HCT116 (cell line): ENCODE measurements around the gene CBY1. TPM values are rescaled to one million over a fixed set of nuclear protein-coding genes. Genes with fewer than 3 reads are reported as not detected.

ENCODE experiments used
- ATAC-seq: fragments of 200-7000 bp; cut with Tn5 transposase; 2 replicates; pipeline ENCODE4 v1.9.1; 2020; ENCODE audit warnings: mild to moderate bottlenecking, moderate library complexity
- BruUV-seq: library from RNA; stranded (reverse); fragments of 400-500 nt; replicated peaks from 2 replicates; lab custom pipeline; 2021; lab: Mats Ljungman, UMichigan
- CTCF ChIA-PET: fragments of 300-600 bp; sonication (Branson Sonifier 250); formaldehyde crosslinking; loops from one replicate; lab custom pipeline; 2021; ENCODE audit warnings: antibody characterized with exemption; lab: Charles Lee
- POLR2A ChIA-PET: fragments of 300-600, 350-600 bp; sonication (Branson Sonifier 250); formaldehyde crosslinking; loops from one replicate; lab custom pipeline; 2021; ENCODE audit warnings: antibody characterized with exemption; lab: Charles Lee
- RAD21 ChIA-PET, 2 experiments: fragments of 300-600 bp; sonication (Branson Sonifier 250); formaldehyde crosslinking; loops; one replicate each; lab custom pipeline; 2023; ENCODE audit warnings: low total read pairs in 2 of 2; ENCODE audit not compliant: uncharacterized antibody in 2 of 2, unreplicated experiment in 2 of 2, low non-redundant PET in 1 of 2; lab: Charles Lee
- DNase-seq: peaks from one replicate; pipeline ENCODE4 v3.0.0-alpha.2; 2010; ENCODE audit warnings: low read depth, low spot score
- H2AFZ ChIP-seq: fragments of 200-600 bp; shearing (Covaris generic), sonication (generic); 2 replicates; pipeline ENCODE4 v1.6.1; 2017; ENCODE audit warnings: low read depth, mixed run types, mixed read lengths, antibody characterized with exemption, low read length; ENCODE audit not compliant: poor library complexity, severe bottlenecking
- H3K27ac ChIP-seq: 2 replicates; pipeline ENCODE4 v1.5.1; 2012; ENCODE audit warnings: low read depth, low read length
- H3K27me3 ChIP-seq: fragments of 200-600 bp; sonication (generic); 2 replicates; pipeline ENCODE4 v1.6.1; 2016; ENCODE audit warnings: mixed run types, low read length, mixed read lengths; ENCODE audit not compliant: insufficient read depth
- H3K36me3 ChIP-seq, 2 experiments: fragments of 200-500 bp in 1 of 2; fragments of 200-600 bp in 1 of 2; sonication (Bioruptor generic) in 1 of 2; sonication (generic) in 1 of 2; 2 replicates each; pipeline versions ENCODE4 v1.5.1 to v1.6.1; 2014 to 2016; ENCODE audit warnings: low read length in 2 of 2, inconsistent platforms in 1 of 2, mixed read lengths in 1 of 2, mixed run types in 1 of 2; ENCODE audit not compliant: insufficient read depth in 2 of 2, control insufficient read depth in 1 of 2
- H3K4me1 ChIP-seq, 2 experiments: fragments of 200-600 bp in 1 of 2; sonication (generic) in 1 of 2; 2 replicates each; pipeline versions ENCODE4 v1.5.1 to v1.6.1; 2012 to 2017; ENCODE audit warnings: low read length in 2 of 2, inconsistent platforms in 1 of 2, mild to moderate bottlenecking in 1 of 2, mixed read lengths in 1 of 2, mixed run types in 1 of 2, moderate library complexity in 1 of 2; ENCODE audit not compliant: insufficient read depth in 2 of 2, control insufficient read depth in 1 of 2
- H3K4me2 ChIP-seq: fragments of 200-600 bp; sonication (generic); 2 replicates; pipeline ENCODE4 v1.6.1; 2017; ENCODE audit warnings: mixed run types, low read length, mixed read lengths
- H3K4me3 ChIP-seq, 2 experiments: fragments of 200-600 bp in 1 of 2; sonication (generic) in 1 of 2; replicated peaks in 1 of 2; 2 replicates each; pipeline ENCODE4 v1.5.1; 2011 to 2016; ENCODE audit warnings: low read length in 2 of 2, control low read depth in 1 of 2, low read depth in 1 of 2, mild to moderate bottlenecking in 1 of 2, mixed read lengths in 1 of 2, mixed run types in 1 of 2
- H3K79me2 ChIP-seq: fragments of 200-600 bp; sonication (generic); 2 replicates; pipeline ENCODE4 v1.6.1; 2017; ENCODE audit warnings: mild to moderate bottlenecking, mixed run types, low read length, moderate library complexity, mixed read lengths; ENCODE audit not compliant: insufficient read depth
- H3K9ac ChIP-seq: fragments of 200-600 bp; sonication (generic); 2 replicates; pipeline ENCODE4 v1.6.1; 2016; ENCODE audit warnings: low read length, mixed read lengths
- H3K9me2 ChIP-seq: fragments of 200-600 bp; sonication (generic), shearing (Covaris generic); 2 replicates; pipeline ENCODE4 v1.6.1; 2017; ENCODE audit warnings: mixed run types, mild to moderate bottlenecking, moderate library complexity; ENCODE audit not compliant: insufficient read depth
- H3K9me3 ChIP-seq, 2 experiments: fragments of 200-500 bp in 1 of 2; fragments of 200-600 bp in 1 of 2; sonication (Bioruptor generic) in 1 of 2; sonication (generic) in 1 of 2; 2 replicates each; pipeline ENCODE4 v1.6.1; 2014 to 2017; ENCODE audit warnings: low read length in 2 of 2, mixed read lengths in 2 of 2, inconsistent platforms in 1 of 2, low read depth in 1 of 2, mild to moderate bottlenecking in 1 of 2, mixed run types in 1 of 2, moderate library complexity in 1 of 2; ENCODE audit not compliant: control insufficient read depth in 1 of 2, insufficient read depth in 1 of 2
- H4K20me1 ChIP-seq: fragments of 200-600 bp; sonication (generic), shearing (Covaris generic); 2 replicates; pipeline ENCODE4 v1.6.1; 2017; ENCODE audit warnings: mixed run types, mild to moderate bottlenecking, moderate library complexity; ENCODE audit not compliant: insufficient read depth
- ATF3 ChIP-seq: IDR thresholded peaks from 2 replicates; pipeline ENCODE4 v1.6.1; 2012
- CBX3 ChIP-seq: IDR thresholded peaks from 2 replicates; pipeline ENCODE4 v1.6.1; 2012; ENCODE audit warnings: low read depth
- CEBPB ChIP-seq: IDR thresholded peaks from 2 replicates; pipeline ENCODE4 v1.6.1; 2012; ENCODE audit warnings: low read depth
- CTCF ChIP-seq, 3 experiments: fragments of 200-600 bp in 1 of 3; sonication (generic) in 1 of 3; IDR thresholded peaks in 2 of 3; conservative IDR thresholded peaks in 1 of 3; 2 replicates each; pipeline ENCODE4 v1.5.1; 2012 to 2017; ENCODE audit warnings: low read depth in 2 of 3, low read length in 2 of 3, antibody characterized with exemption in 1 of 3, borderline replicate concordance in 1 of 3, control low read depth in 1 of 3, mild to moderate bottlenecking in 1 of 3, mixed read lengths in 1 of 3, mixed run types in 1 of 3, moderate library complexity in 1 of 3; ENCODE audit not compliant: insufficient read depth in 1 of 3
- EGR1 ChIP-seq: IDR thresholded peaks from 2 replicates; pipeline ENCODE4 v1.6.1; 2012; ENCODE audit warnings: low read depth
- ELF1 ChIP-seq: IDR thresholded peaks from 2 replicates; pipeline ENCODE4 v1.6.1; 2012; ENCODE audit warnings: low read depth, borderline replicate concordance
- EZH2 ChIP-seq: fragments of 200-600 bp; sonication (generic); IDR thresholded peaks from 2 replicates; pipeline ENCODE4 v1.6.1; 2017; ENCODE audit warnings: antibody characterized with exemption, mixed run types
- EZH2phosphoT487 ChIP-seq: fragments of 200-600 bp; IDR thresholded peaks from 2 replicates; pipeline ENCODE4 v1.6.1; 2018; ENCODE audit warnings: antibody characterized with exemption, borderline replicate concordance
- FOSL1 ChIP-seq: IDR thresholded peaks from 2 replicates; pipeline ENCODE4 v1.6.1; 2012; ENCODE audit warnings: low read depth
- JUND ChIP-seq: IDR thresholded peaks from 2 replicates; pipeline ENCODE4 v1.6.1; 2012
- MAX ChIP-seq: IDR thresholded peaks from 2 replicates; pipeline ENCODE4 v1.6.1; 2012
- POLR2A ChIP-seq: IDR thresholded peaks from 2 replicates; pipeline ENCODE4 v1.7.0; 2011; ENCODE audit warnings: borderline replicate concordance; ENCODE audit not compliant: insufficient read depth, insufficient read length; ENCODE audit errors: extremely low read depth
- RAD21 ChIP-seq: IDR thresholded peaks from 2 replicates; pipeline ENCODE4 v1.6.1; 2012; ENCODE audit warnings: low read depth, mild to moderate bottlenecking
- SIN3A ChIP-seq: IDR thresholded peaks from 2 replicates; pipeline ENCODE4 v1.6.1; 2012; ENCODE audit warnings: low read depth
- SRF ChIP-seq: IDR thresholded peaks from 2 replicates; pipeline ENCODE4 v1.6.1; 2012; ENCODE audit warnings: low read depth
- TCF7L2 ChIP-seq: IDR thresholded peaks from 2 replicates; pipeline ENCODE4 v1.7.0; 2011; ENCODE audit warnings: borderline replicate concordance, inconsistent platforms; ENCODE audit not compliant: insufficient read depth, insufficient read length; ENCODE audit errors: extremely low read depth
- YY1 ChIP-seq: IDR thresholded peaks from 2 replicates; pipeline ENCODE4 v1.6.1; 2011; ENCODE audit warnings: low read length, low read depth, moderate library complexity, mild to moderate bottlenecking; ENCODE audit not compliant: insufficient replicate concordance; ENCODE audit errors: extremely low read depth
- ZFX ChIP-seq: fragments of 450-650 bp; IDR thresholded peaks from 2 replicates; pipeline ENCODE4 v1.6.1; 2017
- ZNF274 ChIP-seq: fragments of 200-500 bp; sonication (Bioruptor generic); IDR thresholded peaks from 2 replicates; pipeline ENCODE4 v1.6.1; 2014; ENCODE audit warnings: mild to moderate bottlenecking, low read depth, low read length, inconsistent platforms
- intact Hi-C: fragments of 100-400 bp; cut with micrococcal nuclease; formaldehyde crosslinking; loops from 2 replicates; pipeline ENCODE4 v1.10.0; 2022
- total RNA-seq: library from RNA; stranded (reverse); gene quantifications from one replicate; pipeline ENCODE4 v1.2.1, GENCODE V29; 2021; ENCODE audit not compliant: unreplicated experiment
- TF ChIP-seq, protein P1 (sequence below): IDR thresholded peaks from 2 replicates; pipeline ENCODE4 v1.6.1; 2012; ENCODE audit warnings: low read depth

CBY1 gene
- total RNA-seq, 1 experiment from 2014 or later: 27.6 TPM

- ChIA-PET RAD21 (no interaction called here), CTCF (interaction anchor here (1.2 kb wide), 1 partner anchor 16 kb away, joined by 5 read pairs; no protein-coding TSS in a partner anchor), POLR2A (interaction anchor here (1.7 kb wide), 1 partner anchor 16 kb away, joined by 3 read pairs; no protein-coding TSS in a partner anchor)
- no peaks in the 10 kb centered on the region for H4K20me1 ChIP-seq
- no peaks in the 10 kb centered on the region for H3K9me3 ChIP-seq
- intact Hi-C loops: no loop called here
- no peaks in the 10 kb centered on the region for H3K9me2 ChIP-seq
- ATAC-seq (no peak), DNase-seq (no peak)
- H3K79me2 ChIP-seq: peaks cover 51% of the 10 kb centered on the region
- peak overlapping the region; percentile 32; the same call in 1 of the 2 replicates for H3K27ac ChIP-seq
- H2AFZ ChIP-seq: no peak overlapping the region
- H3K4me3 ChIP-seq: no peak overlapping the region
- TF ChIP-seq RAD21 (no peak), YY1 (no peak), POLR2A (no peak), ZNF274 (no peak), FOSL1 (no peak), ATF3 (no peak), EZH2phosphoT487 (no peak), TCF7L2 (no peak), CEBPB (no peak), ZFX (no peak), SIN3A (no peak), EGR1 (no peak), JUND (no peak), SRF (no peak), CTCF (IDR thresholded peaks at IDR 0.05 in 2 of 3, conservative IDR thresholded peaks at IDR 0.05 in 1 of 3; ENCODE audit: borderline replicate concordance in 1 of 3, insufficient read depth in 1 of 3, low read depth in 2 of 3, low read length in 2 of 3) (no peak), ELF1 (no peak), CBX3 (no peak), MAX (no peak), EZH2 (no peak)
- TF ChIP-seq, protein P1, sequence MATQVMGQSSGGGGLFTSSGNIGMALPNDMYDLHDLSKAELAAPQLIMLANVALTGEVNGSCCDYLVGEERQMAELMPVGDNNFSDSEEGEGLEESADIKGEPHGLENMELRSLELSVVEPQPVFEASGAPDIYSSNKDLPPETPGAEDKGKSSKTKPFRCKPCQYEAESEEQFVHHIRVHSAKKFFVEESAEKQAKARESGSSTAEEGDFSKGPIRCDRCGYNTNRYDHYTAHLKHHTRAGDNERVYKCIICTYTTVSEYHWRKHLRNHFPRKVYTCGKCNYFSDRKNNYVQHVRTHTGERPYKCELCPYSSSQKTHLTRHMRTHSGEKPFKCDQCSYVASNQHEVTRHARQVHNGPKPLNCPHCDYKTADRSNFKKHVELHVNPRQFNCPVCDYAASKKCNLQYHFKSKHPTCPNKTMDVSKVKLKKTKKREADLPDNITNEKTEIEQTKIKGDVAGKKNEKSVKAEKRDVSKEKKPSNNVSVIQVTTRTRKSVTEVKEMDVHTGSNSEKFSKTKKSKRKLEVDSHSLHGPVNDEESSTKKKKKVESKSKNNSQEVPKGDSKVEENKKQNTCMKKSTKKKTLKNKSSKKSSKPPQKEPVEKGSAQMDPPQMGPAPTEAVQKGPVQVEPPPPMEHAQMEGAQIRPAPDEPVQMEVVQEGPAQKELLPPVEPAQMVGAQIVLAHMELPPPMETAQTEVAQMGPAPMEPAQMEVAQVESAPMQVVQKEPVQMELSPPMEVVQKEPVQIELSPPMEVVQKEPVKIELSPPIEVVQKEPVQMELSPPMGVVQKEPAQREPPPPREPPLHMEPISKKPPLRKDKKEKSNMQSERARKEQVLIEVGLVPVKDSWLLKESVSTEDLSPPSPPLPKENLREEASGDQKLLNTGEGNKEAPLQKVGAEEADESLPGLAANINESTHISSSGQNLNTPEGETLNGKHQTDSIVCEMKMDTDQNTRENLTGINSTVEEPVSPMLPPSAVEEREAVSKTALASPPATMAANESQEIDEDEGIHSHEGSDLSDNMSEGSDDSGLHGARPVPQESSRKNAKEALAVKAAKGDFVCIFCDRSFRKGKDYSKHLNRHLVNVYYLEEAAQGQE: no peak
- no TSS peak for BruUV-seq
- H3K27me3 ChIP-seq: no peaks in the 10 kb centered on the region
- peaks cover 7 to 11% of the 10 kb centered on the region in 2 experiments; a peak in 3 of 4 replicates for H3K36me3 ChIP-seq
- H3K9ac ChIP-seq: no peak overlapping the region
- H3K4me1 ChIP-seq: peaks cover 12 to 21% of the 10 kb centered on the region in 2 experiments
- no peak overlapping the region for H3K4me2 ChIP-seq
These were observed 60.4 kb downstream of the CBY1 start for GRCh38 chr22:38716826-38717225.
